H1 (cell line): ENCODE results near the gene PDK1. TPM values are rescaled to one million over a fixed set of nuclear protein-coding genes. Genes with fewer than 3 reads are reported as not detected.
A peak's percentile ranks its signal among the peaks of the same experiment; 100 is the strongest.

Experiments used
- CTCF ChIA-PET: fragments of 300-600 bp; sonication (Branson Sonifier 250); formaldehyde crosslinking; loops from one replicate; lab custom pipeline; 2021; ENCODE audit not compliant: partially characterized antibody; lab: Charles Lee
- POLR2A ChIA-PET: fragments of 300-600 bp; sonication (Branson Sonifier 250); formaldehyde crosslinking; loops from one replicate; lab custom pipeline; 2021; ENCODE audit warnings: inconsistent platforms; ENCODE audit not compliant: partially characterized antibody; lab: Charles Lee
- DNase-seq, 2 experiments: peaks; one replicate each; pipeline versions ENCODE4 v3.0.0 to v3.0.0-alpha.2; 2010 to 2022; ENCODE audit warnings: low spot score in 2 of 2, low read depth in 1 of 2, mixed read lengths in 1 of 2
- FAIRE-seq: peaks from 2 replicates; lab custom pipeline; 2011; peaks lifted over from hg19 to GRCh38; lab: Jason Lieb, UNC
- H2AFZ ChIP-seq: 2 replicates; pipeline ENCODE4 v1.8.1; 2012; ENCODE audit warnings: low read length, inconsistent platforms
- H2AK5ac ChIP-seq: 2 replicates; pipeline ENCODE4 v1.6.1; 2013; ENCODE audit warnings: low read depth, low read length
- H2BK120ac ChIP-seq: replicated peaks from 2 replicates; pipeline ENCODE3; 2013; ENCODE audit warnings: low read depth, low read length, inconsistent platforms
- H2BK12ac ChIP-seq: 2 replicates; pipeline ENCODE4 v1.6.1; 2013; ENCODE audit warnings: low read depth, low read length
- H2BK15ac ChIP-seq: 2 replicates; pipeline ENCODE4 v1.6.1; 2013; ENCODE audit warnings: low read length
- H2BK20ac ChIP-seq: 2 replicates; pipeline ENCODE4 v1.6.1; 2013; ENCODE audit warnings: low read length
- H2BK5ac ChIP-seq: 2 replicates; pipeline ENCODE4 v1.6.1; 2013; ENCODE audit warnings: low read depth, low read length
- H3K14ac ChIP-seq: 2 replicates; pipeline ENCODE4 v1.6.1; 2013; ENCODE audit warnings: inconsistent platforms; ENCODE audit not compliant: insufficient read length
- H3K18ac ChIP-seq: 2 replicates; pipeline ENCODE4 v1.6.1; 2013; ENCODE audit warnings: low read length; ENCODE audit errors: extremely low read depth
- H3K23ac ChIP-seq: 2 replicates; pipeline ENCODE4 v1.6.1; 2013; ENCODE audit warnings: inconsistent platforms; ENCODE audit not compliant: insufficient read length
- H3K23me2 ChIP-seq: 2 replicates; pipeline ENCODE4 v1.6.1; 2013; ENCODE audit warnings: low read depth, low read length
- H3K27ac ChIP-seq: 2 replicates; pipeline ENCODE4 v1.6.1; 2011; ENCODE audit warnings: low read depth, low read length, inconsistent platforms
- H3K27me3 ChIP-seq, 4 experiments: replicated peaks in 1 of 4; 1 replicate in 1 of 4; 2 replicates in 3 of 4; pipeline versions ENCODE4 v1.6.1 to v1.8.1; 2011 to 2013; ENCODE audit warnings: low read length in 3 of 4, mild to moderate bottlenecking in 3 of 4, inconsistent platforms in 2 of 4, mixed read lengths in 2 of 4, moderate library complexity in 1 of 4; ENCODE audit not compliant: control insufficient read depth in 3 of 4, insufficient read depth in 3 of 4; ENCODE audit errors: extremely low read depth in 1 of 4
- H3K36me3 ChIP-seq, 4 experiments: 2 replicates each; pipeline versions ENCODE4 v1.6.1 to v1.8.1; 2011 to 2013; ENCODE audit warnings: mild to moderate bottlenecking in 4 of 4, low read length in 3 of 4, moderate library complexity in 2 of 4, control low read depth in 1 of 4, inconsistent platforms in 1 of 4; ENCODE audit not compliant: insufficient read depth in 4 of 4, control insufficient read depth in 2 of 4
- H3K4ac ChIP-seq: replicated peaks from 2 replicates; pipeline ENCODE3; 2013; ENCODE audit warnings: low read length, low read depth, mixed read lengths, inconsistent platforms; ENCODE audit not compliant: insufficient read length
- H3K4me1 ChIP-seq, 4 experiments: replicated peaks in 1 of 4; 1 replicate in 1 of 4; 2 replicates in 3 of 4; pipeline versions ENCODE4 v1.6.1 to v1.8.1; 2011 to 2013; ENCODE audit warnings: low read length in 3 of 4, inconsistent platforms in 2 of 4, mixed read lengths in 1 of 4; ENCODE audit not compliant: insufficient read depth in 4 of 4, control insufficient read depth in 3 of 4
- H3K4me2 ChIP-seq, 2 experiments: 2 replicates each; pipeline versions ENCODE4 v1.6.1 to v1.8.1; 2011 to 2013; ENCODE audit warnings: low read depth in 2 of 2, low read length in 2 of 2, control low read depth in 1 of 2, inconsistent platforms in 1 of 2, mild to moderate bottlenecking in 1 of 2; ENCODE audit not compliant: insufficient read depth in 1 of 2
- H3K4me3 ChIP-seq, 4 experiments: fragments of 200-600, 300-600 bp in 1 of 4; sonication (generic), shearing (Covaris generic), sonication (Bioruptor Twin) in 1 of 4; 2 replicates each; pipeline versions ENCODE4 v1.5.1 to v1.8.1; 2011 to 2016; ENCODE audit warnings: low read length in 4 of 4, low read depth in 3 of 4, control low read depth in 2 of 4, inconsistent platforms in 2 of 4, mild to moderate bottlenecking in 2 of 4, mixed read lengths in 1 of 4, moderate library complexity in 1 of 4; ENCODE audit not compliant: insufficient read depth in 2 of 4; ENCODE audit errors: extremely low read depth in 1 of 4
- H3K56ac ChIP-seq: replicated peaks from 2 replicates; pipeline ENCODE3; 2013; ENCODE audit warnings: low read depth, mild to moderate bottlenecking, mixed read lengths, low read length, inconsistent platforms; ENCODE audit not compliant: insufficient read length
- H3K79me1 ChIP-seq: 2 replicates; pipeline ENCODE4 v1.6.1; 2013; ENCODE audit warnings: low read depth, low read length, control low read depth
- H3K79me2 ChIP-seq, 2 experiments: 2 replicates each; pipeline versions ENCODE4 v1.6.1 to v1.8.1; 2012 to 2013; ENCODE audit warnings: low read length in 2 of 2, mild to moderate bottlenecking in 2 of 2, inconsistent platforms in 1 of 2; ENCODE audit not compliant: insufficient read depth in 2 of 2, control insufficient read depth in 1 of 2
- H3K9ac ChIP-seq, 4 experiments: replicated peaks in 1 of 4; 1 replicate in 1 of 4; 2 replicates in 3 of 4; pipeline versions ENCODE4 v1.6.1 to v1.8.1; 2011 to 2013; ENCODE audit warnings: low read depth in 3 of 4, low read length in 3 of 4, control low read depth in 2 of 4, mild to moderate bottlenecking in 2 of 4, moderate library complexity in 2 of 4, inconsistent platforms in 1 of 4; ENCODE audit errors: extremely low read depth in 1 of 4
- H3K9me3 ChIP-seq, 2 experiments: 2 replicates each; pipeline versions ENCODE4 v1.6.1 to v1.8.1; 2012 to 2013; ENCODE audit warnings: mild to moderate bottlenecking in 2 of 2, moderate library complexity in 2 of 2, control low read depth in 1 of 2, inconsistent platforms in 1 of 2, low read depth in 1 of 2, low read length in 1 of 2, mixed read lengths in 1 of 2; ENCODE audit not compliant: insufficient read depth in 2 of 2
- H4K20me1 ChIP-seq, 2 experiments: replicated peaks in 1 of 2; 2 replicates each; pipeline versions ENCODE3 to v1.8.1; 2011 to 2013; ENCODE audit warnings: inconsistent platforms in 2 of 2, low read length in 2 of 2, mild to moderate bottlenecking in 1 of 2; ENCODE audit not compliant: insufficient read depth in 2 of 2, control insufficient read depth in 1 of 2
- H4K5ac ChIP-seq: 2 replicates; pipeline ENCODE4 v1.6.1; 2013; ENCODE audit warnings: low read length, low read depth, mixed read lengths, inconsistent platforms; ENCODE audit not compliant: insufficient read length
- H4K8ac ChIP-seq: 2 replicates; pipeline ENCODE4 v1.8.0; 2013; ENCODE audit warnings: mild to moderate bottlenecking, moderate library complexity, low read length, inconsistent platforms; ENCODE audit not compliant: insufficient read depth; ENCODE audit errors: extremely low read depth
- H4K91ac ChIP-seq: replicated peaks from 2 replicates; pipeline ENCODE3; 2013; ENCODE audit warnings: low read length, mixed read lengths, inconsistent platforms; ENCODE audit not compliant: insufficient read length
- ATF2 ChIP-seq: IDR thresholded peaks from 2 replicates; pipeline ENCODE4 v1.6.1; 2012; ENCODE audit warnings: low read length, inconsistent platforms
- CBX8 ChIP-seq: fragments of 300-800, 300-1000 bp; sonication (generic); IDR thresholded peaks from 2 replicates; pipeline ENCODE4 v1.7.1; 2016; ENCODE audit warnings: low read depth, low read length, borderline replicate concordance
- CHD1 ChIP-seq: IDR thresholded peaks from 2 replicates; pipeline ENCODE4 v1.6.1; 2012; ENCODE audit warnings: low read depth, low read length, improper control_type of control experiment
- CREB1 ChIP-seq: IDR thresholded peaks from 2 replicates; pipeline ENCODE4 v1.6.1; 2012; ENCODE audit warnings: inconsistent platforms
- POU5F1 ChIP-seq: IDR thresholded peaks from 2 replicates; pipeline ENCODE4 v1.6.1; 2011; ENCODE audit warnings: low read depth, mild to moderate bottlenecking, low read length, moderate library complexity
- SP1 ChIP-seq: IDR thresholded peaks from 2 replicates; pipeline ENCODE4 v1.6.1; 2011; ENCODE audit warnings: low read depth, low read length
- YY1 ChIP-seq: IDR thresholded peaks from 2 replicates; pipeline ENCODE4 v1.6.1; 2011; ENCODE audit warnings: low read depth, mild to moderate bottlenecking, low read length
- WGBS, 2 experiments: shearing (Covaris generic) in 1 of 2; methylation state at CpG; one replicate each; pipeline versions ENCODE4 v1.1.6 to v1.1.7; 2013 to 2015; ENCODE audit warnings: low lambda C conversion rate in 2 of 2, mixed read lengths in 2 of 2, inconsistent platforms in 1 of 2, low coverage in 1 of 2, missing lambda C conversion rate in 1 of 2; ENCODE audit not compliant: insufficient replicate concordance in 2 of 2, insufficient coverage in 1 of 2, insufficient read length in 1 of 2; ENCODE audit errors: extremely low coverage in 1 of 2, missing lambda C conversion rate in 1 of 2; 5-methylcytosine and 5-hydroxymethylcytosine counted together
- polyA plus RNA-seq, 7 experiments: library from polyadenylated mRNA; depleted of rRNA in 3 of 7; stranded (reverse) in 5 of 7; unstranded in 2 of 7; fragments of >200 nt in 5 of 7; fragments of 200-250 nt in 2 of 7; gene quantifications; 1 replicate in 5 of 7; 2 replicates in 1 of 7; 4 replicates in 1 of 7; pipeline versions ENCODE4 v1.2.1 to v1.2.3, GENCODE V29; 2011 to 2013; ENCODE audit warnings: missing spikeins in 2 of 7, mixed read lengths in 2 of 7
- total RNA-seq: library from RNA; stranded (reverse); fragmentation: NEBNext Ultra II Directional; extraction: Animal tissue kit (Norgen Biotek cat#: 25700); gene quantifications from 2 replicates; pipeline ENCODE4 v1.2.1, GENCODE V29; 2021
- TF ChIP-seq, protein P1 (sequence below): IDR thresholded peaks from 2 replicates; pipeline ENCODE4 v1.6.1; 2011; ENCODE audit warnings: low read depth, mild to moderate bottlenecking, low read length; ENCODE audit not compliant: insufficient read depth
- TF ChIP-seq, protein P2 (sequence below): IDR thresholded peaks from 2 replicates; pipeline ENCODE4 v1.6.1; 2011; ENCODE audit warnings: low read length, improper control_type of control experiment

PDK1 gene
- total and polyA plus RNA-seq, 2 of the 8 experiments (the other 6 are each of a cell fraction or from before 2014, with no cell fraction given): 18.2 to 21.9 TPM

GRCh38 chr2:172578860-172579512 is 23.1 kb downstream of the PDK1 start:
- Histone ChIP-seq H2BK120ac (no peak overlapping the region), H2BK15ac (no peak overlapping the region), H3K4me2 (no peak overlapping the region; a peak in 1 of 4 replicates), H4K91ac (no peak overlapping the region), H4K20me1 (no peaks in the 10 kb centered on the region), H3K56ac (no peak overlapping the region), H4K5ac (no peak overlapping the region), H3K4me1 (peaks cover 0 to 3% (median 2%) of the 10 kb centered on the region in 4 experiments; a peak in 2 of 7 replicates), H2BK5ac (no peak overlapping the region), H2AFZ (no peak overlapping the region), H3K23me2 (no peaks in the 10 kb centered on the region), H2BK20ac (no peak overlapping the region), H3K27me3 (no peaks in the 10 kb centered on the region), H3K9ac (no peak overlapping the region), H2AK5ac (no peak overlapping the region), H3K79me2 (peaks cover 0 to 47% of the 10 kb centered on the region in 2 experiments; a peak in 2 of 4 replicates), H3K36me3 (peaks cover 0 to 25% (median 14%) of the 10 kb centered on the region in 4 experiments; a peak in 4 of 8 replicates), H3K9me3 (peaks cover 0 to 7% of the 10 kb centered on the region in 2 experiments), H3K4ac (no peak overlapping the region), H3K79me1 (no peaks in the 10 kb centered on the region), H2BK12ac (no peak overlapping the region), H3K4me3 (no peak overlapping the region), H3K18ac (no peak overlapping the region), H4K8ac (no peak overlapping the region), H3K23ac (no peak overlapping the region), H3K27ac (0 out of 2 replicates have a peak overlapping the region, but pooled peaks have one; percentile 21), H3K14ac (no peak overlapping the region)
- no peak for DNase-seq
- CTCF ChIA-PET: interaction anchor here (1.2 to 1.5 kb wide), 3 partner anchors 15 to 96 kb away, joined by 4 to 6 read pairs (median 5); no protein-coding TSS in a partner anchor
- WGBS, 2 experiments: 77% methylated on average over 2 of the region's 2 CpGs; no CpG with 5 or more reads in 1 of the 2 experiments
- FAIRE-seq: peak; percentile 78
- POLR2A ChIA-PET: interaction anchor here (1.2 kb wide), 1 partner anchor 24 kb away, joined by 3 read pairs; no protein-coding TSS in a partner anchor
- TF ChIP-seq YY1: no peak
- no peak for TF ChIP-seq CREB1
- TF ChIP-seq, protein P1, sequence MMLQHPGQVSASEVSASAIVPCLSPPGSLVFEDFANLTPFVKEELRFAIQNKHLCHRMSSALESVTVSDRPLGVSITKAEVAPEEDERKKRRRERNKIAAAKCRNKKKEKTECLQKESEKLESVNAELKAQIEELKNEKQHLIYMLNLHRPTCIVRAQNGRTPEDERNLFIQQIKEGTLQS: no peak
- no peak for TF ChIP-seq POU5F1
- no peak for TF ChIP-seq CHD1
- no peak for TF ChIP-seq SP1
- TF ChIP-seq ATF2: no peak
- TF ChIP-seq, protein P2, sequence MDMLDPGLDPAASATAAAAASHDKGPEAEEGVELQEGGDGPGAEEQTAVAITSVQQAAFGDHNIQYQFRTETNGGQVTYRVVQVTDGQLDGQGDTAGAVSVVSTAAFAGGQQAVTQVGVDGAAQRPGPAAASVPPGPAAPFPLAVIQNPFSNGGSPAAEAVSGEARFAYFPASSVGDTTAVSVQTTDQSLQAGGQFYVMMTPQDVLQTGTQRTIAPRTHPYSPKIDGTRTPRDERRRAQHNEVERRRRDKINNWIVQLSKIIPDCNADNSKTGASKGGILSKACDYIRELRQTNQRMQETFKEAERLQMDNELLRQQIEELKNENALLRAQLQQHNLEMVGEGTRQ: no peak
- no peak for TF ChIP-seq CBX8
